ENCODE data around the gene AHNAK2.

DNA sequence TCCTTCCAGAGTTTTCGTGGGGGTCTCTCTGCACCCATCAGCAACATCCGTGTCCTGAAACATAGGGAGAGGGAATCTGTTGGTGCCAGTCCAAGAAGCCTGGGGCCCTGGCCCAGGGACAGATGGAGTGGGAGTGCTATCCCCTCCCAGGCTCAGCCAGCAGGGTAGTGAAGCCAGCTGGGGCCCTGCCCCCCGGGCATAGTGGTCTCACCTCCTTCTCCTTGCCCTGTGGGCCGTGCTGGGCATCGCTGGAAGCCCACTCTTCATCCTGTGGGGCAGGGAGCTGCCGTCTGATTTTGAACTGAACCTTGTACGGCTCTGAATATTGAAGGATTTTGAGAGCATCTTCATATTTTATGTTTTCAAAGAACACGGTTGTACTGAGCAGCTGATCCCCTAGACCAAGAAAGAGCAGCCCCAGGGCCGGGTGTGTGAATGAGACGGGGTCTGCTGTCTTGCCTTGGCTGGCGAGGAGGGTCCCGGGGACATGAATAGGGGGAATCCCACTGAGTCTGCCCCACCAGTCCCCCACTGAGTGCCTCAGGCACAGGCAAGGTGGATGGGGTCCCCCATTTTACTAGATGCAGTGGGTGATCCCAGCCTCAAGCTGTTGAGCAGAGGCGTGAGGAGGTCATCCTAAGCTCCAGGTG is 23.3 kb downstream of the AHNAK2 start:
- TF ChIP-seq, protein P1, sequence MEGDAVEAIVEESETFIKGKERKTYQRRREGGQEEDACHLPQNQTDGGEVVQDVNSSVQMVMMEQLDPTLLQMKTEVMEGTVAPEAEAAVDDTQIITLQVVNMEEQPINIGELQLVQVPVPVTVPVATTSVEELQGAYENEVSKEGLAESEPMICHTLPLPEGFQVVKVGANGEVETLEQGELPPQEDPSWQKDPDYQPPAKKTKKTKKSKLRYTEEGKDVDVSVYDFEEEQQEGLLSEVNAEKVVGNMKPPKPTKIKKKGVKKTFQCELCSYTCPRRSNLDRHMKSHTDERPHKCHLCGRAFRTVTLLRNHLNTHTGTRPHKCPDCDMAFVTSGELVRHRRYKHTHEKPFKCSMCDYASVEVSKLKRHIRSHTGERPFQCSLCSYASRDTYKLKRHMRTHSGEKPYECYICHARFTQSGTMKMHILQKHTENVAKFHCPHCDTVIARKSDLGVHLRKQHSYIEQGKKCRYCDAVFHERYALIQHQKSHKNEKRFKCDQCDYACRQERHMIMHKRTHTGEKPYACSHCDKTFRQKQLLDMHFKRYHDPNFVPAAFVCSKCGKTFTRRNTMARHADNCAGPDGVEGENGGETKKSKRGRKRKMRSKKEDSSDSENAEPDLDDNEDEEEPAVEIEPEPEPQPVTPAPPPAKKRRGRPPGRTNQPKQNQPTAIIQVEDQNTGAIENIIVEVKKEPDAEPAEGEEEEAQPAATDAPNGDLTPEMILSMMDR (IDR thresholded peaks at IDR 0.05), result no peak
- TF ChIP-seq ZFX (IDR thresholded peaks at IDR 0.05; ENCODE audit: borderline replicate concordance), result no peak

All from 22Rv1 (cell line).